Measurements from ENCODE around the gene RBPJ. TPM values are rescaled to one million over a fixed set of nuclear protein-coding genes. Genes with fewer than 3 reads are reported as not detected.

The RBPJ gene
- total RNA-seq, 2 experiments from 2014 or later = 88.7 to 93.5 TPM

DNA sequence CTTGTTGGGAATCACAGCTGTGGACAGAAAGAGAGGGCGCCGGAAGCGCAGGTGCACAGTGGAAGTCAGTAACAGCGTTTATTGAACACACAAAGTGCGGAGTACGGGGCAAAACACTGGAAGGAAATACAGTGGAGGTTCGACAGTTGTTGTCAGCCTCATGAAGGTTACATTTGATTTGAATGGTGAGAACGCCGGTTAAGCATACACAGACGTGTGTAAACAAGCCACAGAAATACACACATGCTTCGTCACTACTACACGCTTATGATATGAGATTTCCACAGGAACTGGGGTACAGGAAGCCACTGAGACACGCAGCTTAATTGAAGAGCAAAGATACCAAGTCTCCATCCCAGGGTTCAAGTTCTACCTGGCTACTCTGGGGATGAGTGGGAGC, 157.5 kb downstream of the RBPJ start:
- DNase-seq = no peak
- Mint-ChIP-seq H3K27me3 (no peaks in the 10 kb centered on the region), H3K4me3 (no peak overlapping the region), H3K4me1 (no peaks in the 10 kb centered on the region), H3K9me3 (no peaks in the 10 kb centered on the region), H3K27ac (no peak overlapping the region), H3K36me3 (no peaks in the 10 kb centered on the region)

DNA sequence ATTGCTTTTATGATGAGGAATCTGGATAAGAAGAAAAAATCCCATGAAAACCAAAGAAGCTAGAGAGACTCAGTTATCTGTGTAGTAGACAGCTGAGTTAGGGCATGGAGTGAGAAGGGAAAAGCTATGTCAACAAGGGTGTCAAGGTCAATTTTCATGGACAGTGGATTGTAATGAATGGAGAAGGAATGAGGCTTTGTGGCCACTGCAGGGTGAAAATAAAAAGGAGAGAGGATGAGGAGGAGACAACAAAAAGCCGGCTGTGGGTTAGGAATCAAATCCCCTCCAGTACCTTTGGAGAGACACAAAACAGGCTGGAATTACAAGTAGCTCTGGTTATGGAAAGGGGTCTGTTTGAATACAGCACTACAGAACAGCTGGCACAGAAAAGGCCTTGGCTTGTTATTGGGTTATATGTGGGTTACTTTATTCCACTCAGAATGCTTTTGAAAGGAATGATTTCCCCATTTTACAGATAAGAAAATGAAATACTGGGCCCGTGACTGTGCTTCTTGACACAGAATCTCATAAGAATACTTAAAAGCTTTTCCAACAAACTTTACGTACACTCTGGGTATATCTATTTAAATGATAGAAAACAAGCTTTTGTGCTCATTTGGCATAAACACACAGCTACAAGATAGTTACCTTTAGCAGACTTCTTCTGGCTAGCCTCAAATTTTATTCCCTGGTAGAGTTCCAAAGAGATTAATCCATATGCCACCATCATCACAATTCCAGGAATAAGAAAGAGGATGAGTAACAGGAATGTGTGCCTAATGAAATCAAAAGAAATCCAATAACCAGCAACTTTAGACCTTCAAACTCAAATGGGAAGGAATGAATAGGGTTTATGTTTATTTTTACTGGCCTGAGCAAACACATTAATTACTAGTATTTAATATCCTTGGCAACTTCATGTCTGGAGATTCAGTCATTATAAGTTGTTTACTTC, 162.0 kb downstream of the RBPJ start:
- Mint-ChIP-seq H3K36me3 (no peaks in the 10 kb centered on the region), H3K27ac (no peak overlapping the region), H3K9me3 (no peaks in the 10 kb centered on the region), H3K27me3 (no peaks in the 10 kb centered on the region), H3K4me3 (no peak overlapping the region), H3K4me1 (no peaks in the 10 kb centered on the region)
- no peak for DNase-seq

DNA sequence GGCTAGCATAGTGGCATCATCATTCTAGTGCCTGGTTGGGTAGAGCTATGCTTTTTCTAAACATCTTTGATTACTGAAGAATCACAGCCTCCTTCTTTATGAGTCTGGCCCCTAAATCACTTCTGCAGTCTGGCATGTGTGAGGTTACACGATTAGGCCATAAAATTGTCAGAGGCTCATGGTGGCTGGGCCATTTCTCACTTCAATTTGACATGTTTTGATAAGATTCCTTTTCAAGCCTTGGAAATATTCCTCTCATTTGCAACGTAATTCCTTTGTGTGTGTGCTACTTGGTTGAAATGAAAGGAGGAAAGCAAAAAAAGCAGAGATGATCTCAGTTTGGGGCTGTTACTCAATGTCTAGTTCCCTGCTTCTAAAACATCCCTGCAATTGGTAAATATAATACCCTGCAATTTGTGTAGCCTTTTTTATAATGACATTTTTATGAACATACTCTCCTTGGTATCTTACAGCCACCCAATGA, 163.3 kb downstream of the RBPJ start:
- Mint-ChIP-seq H3K36me3 (no peaks in the 10 kb centered on the region), H3K27ac (no peak overlapping the region), H3K9me3 (no peaks in the 10 kb centered on the region), H3K4me1 (no peaks in the 10 kb centered on the region), H3K27me3 (no peaks in the 10 kb centered on the region), H3K4me3 (no peak overlapping the region)
- no peak for DNase-seq

DNA sequence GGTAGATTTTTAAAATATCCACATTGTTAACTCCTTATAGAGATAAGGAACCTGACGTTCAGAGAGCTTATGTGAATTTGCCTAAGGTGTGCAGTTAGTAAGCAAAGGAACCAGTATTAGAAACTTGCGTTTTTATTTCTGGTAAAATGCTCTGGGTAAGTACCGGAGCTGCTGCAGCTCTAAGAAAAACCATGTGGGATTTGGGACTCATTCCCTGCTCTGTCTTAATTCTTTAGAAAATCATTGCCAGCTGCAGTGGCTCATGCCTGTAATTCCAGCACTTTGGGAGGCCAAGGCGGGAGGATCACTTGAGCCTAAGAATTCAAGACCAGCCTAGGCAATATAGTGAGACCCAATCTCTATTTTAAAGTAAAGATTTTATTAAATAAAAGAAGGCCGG, 163.7 kb downstream of the RBPJ start:
- DNase-seq = no peak
- Mint-ChIP-seq H3K9me3 (no peaks in the 10 kb centered on the region), H3K27me3 (no peaks in the 10 kb centered on the region), H3K36me3 (no peaks in the 10 kb centered on the region), H3K4me3 (no peak overlapping the region), H3K27ac (no peak overlapping the region), H3K4me1 (no peaks in the 10 kb centered on the region)

Other genes starting within 250 kb of the RBPJ start
- not detected for gene CCKAR, start 169.5 kb downstream of the RBPJ start, total RNA-seq

Measured in activated naive CD8-positive, alpha-beta T cell treated with anti-CD3 and anti-CD28 coated beads for 36 hours (primary cell).